ENCODE data around the gene C5orf47. TPM values are rescaled to one million over a fixed set of nuclear protein-coding genes. Genes with fewer than 3 reads are reported as not detected.

Gene C5orf47
- total RNA-seq, 6 experiments from 2014 or later = not detected

GRCh38 chr5:174045470-174046025 lies 56.6 kb downstream of the C5orf47 start, which contains the start of gene NSG2:
NSG2 (plus strand) TSS chr5:174045706; CDS start chr5:174046756, 1,050 bp downstream.
- no peaks in the 10 kb centered on the region; the same call in 1 of the 2 replicates for H3K36me3 Mint-ChIP-seq (ENCODE audit: low read depth)
- TF ChIP-seq CTCF (IDR thresholded peaks at IDR 0.05) = peak; percentile 47
- no peaks in the 10 kb centered on the region for H3K4me1 Mint-ChIP-seq (ENCODE audit: low read depth)
- DNase-seq = peak; percentile 23
- H3K27me3 Mint-ChIP-seq (ENCODE audit: insufficient read depth) = no peaks in the 10 kb centered on the region; the same call in 1 of the 2 replicates
- peaks cover 30% of the 10 kb centered on the region for H3K9me3 Mint-ChIP-seq
- no peak within 1 kb of the TSS for H3K27ac Mint-ChIP-seq
- H3K4me3 Mint-ChIP-seq = no peak within 1 kb of the TSS

DNA sequence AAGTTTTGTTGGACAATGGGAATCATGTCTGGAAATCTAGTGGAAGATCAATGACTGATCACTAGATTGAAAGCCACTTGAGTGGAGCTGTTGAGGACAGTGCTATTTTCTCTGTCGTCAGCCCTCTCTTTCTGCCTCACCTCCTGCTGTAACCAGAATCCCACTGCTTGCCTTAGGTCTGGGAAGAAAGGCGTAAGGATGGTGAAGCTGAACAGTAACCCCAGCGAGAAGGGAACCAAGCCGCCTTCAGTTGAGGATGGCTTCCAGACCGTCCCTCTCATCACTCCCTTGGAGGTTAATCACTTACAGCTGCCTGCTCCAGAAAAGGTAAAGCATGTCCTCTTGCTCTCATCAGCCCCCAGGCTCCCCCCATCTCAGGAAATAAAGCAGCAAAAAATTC lies 57.6 kb downstream of the C5orf47 start:
- no peaks in the 10 kb centered on the region for H3K4me1 Mint-ChIP-seq (ENCODE audit: low read depth)
- no peak for TF ChIP-seq CTCF (IDR thresholded peaks at IDR 0.05)
- no peaks in the 10 kb centered on the region; the same call in 1 of the 2 replicates for H3K36me3 Mint-ChIP-seq (ENCODE audit: low read depth)
- H3K4me3 Mint-ChIP-seq = no peak overlapping the region
- no peaks in the 10 kb centered on the region; the same call in 1 of the 2 replicates for H3K27me3 Mint-ChIP-seq (ENCODE audit: insufficient read depth)
- no peak for DNase-seq
- no peak overlapping the region for H3K27ac Mint-ChIP-seq
- peaks cover 40% of the 10 kb centered on the region for H3K9me3 Mint-ChIP-seq

DNA sequence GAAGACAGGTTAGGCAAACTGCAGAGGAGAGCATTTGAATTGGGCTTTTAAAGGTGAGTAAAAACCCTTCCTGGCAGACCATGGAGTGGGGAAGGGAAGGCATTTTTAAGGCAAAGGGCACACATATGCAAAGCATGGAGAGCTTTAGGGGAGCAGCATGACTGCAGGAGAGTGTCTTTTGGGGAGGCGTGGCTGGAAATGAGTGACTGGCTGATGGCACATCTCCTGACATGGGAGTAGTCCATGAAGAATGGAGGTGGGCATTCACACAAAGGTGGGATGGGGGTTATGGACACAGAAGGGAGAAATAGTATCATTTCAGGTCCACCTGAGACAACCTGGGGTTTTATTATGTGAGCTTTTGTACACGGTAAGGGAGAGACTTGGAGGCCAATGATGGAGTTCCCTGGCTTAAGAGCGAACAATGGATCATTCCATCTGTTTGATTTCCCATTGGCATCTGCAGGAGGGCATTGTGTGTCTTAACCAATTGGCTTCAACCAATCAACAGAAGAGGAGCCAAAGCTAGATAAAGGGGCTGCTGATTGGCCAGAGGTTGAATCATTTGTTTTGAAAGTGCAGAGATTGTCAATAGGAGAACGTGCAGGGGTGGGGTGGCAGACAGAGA lies 58.6 kb downstream of the C5orf47 start:
- no peaks in the 10 kb centered on the region for H3K4me1 Mint-ChIP-seq (ENCODE audit: low read depth)
- no peak overlapping the region for H3K4me3 Mint-ChIP-seq
- H3K27ac Mint-ChIP-seq = no peak overlapping the region
- H3K27me3 Mint-ChIP-seq (ENCODE audit: insufficient read depth) = no peaks in the 10 kb centered on the region; the same call in 1 of the 2 replicates
- TF ChIP-seq CTCF (IDR thresholded peaks at IDR 0.05) = no peak
- no peaks in the 10 kb centered on the region; the same call in 1 of the 2 replicates for H3K36me3 Mint-ChIP-seq (ENCODE audit: low read depth)
- H3K9me3 Mint-ChIP-seq = peaks cover 48% of the 10 kb centered on the region
- no peak for DNase-seq

DNA sequence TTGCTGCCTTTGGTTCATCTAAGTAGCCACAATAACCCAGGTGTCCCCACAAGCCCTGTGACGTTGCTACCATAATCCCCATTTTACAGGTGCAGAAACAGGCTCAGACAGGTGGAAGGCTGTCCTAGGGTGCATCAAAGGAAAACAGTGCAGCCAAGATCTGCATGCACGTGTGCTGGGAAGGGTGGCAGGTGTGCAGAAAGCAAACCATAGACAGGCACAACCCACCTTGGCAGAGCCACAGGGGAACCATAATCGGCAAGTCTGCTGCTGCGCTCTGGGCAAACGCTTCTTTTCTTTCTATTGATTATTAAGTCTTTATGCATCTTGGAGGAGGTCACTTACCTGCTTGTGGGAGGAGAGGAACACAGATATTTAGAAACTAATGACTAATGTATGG lies 63.7 kb downstream of the C5orf47 start:
- no peak for DNase-seq
- H3K9me3 Mint-ChIP-seq = peaks cover 60% of the 10 kb centered on the region
- H3K36me3 Mint-ChIP-seq (ENCODE audit: low read depth) = no peaks in the 10 kb centered on the region; the same call in 1 of the 2 replicates
- TF ChIP-seq CTCF (IDR thresholded peaks at IDR 0.05) = no peak
- H3K27me3 Mint-ChIP-seq (ENCODE audit: insufficient read depth) = no peaks in the 10 kb centered on the region; the same call in 1 of the 2 replicates
- no peak overlapping the region for H3K27ac Mint-ChIP-seq
- no peaks in the 10 kb centered on the region for H3K4me1 Mint-ChIP-seq (ENCODE audit: low read depth)
- H3K4me3 Mint-ChIP-seq = no peak overlapping the region

GRCh38 chr5:174053905-174054304 lies 64.9 kb downstream of the C5orf47 start:
- no peak for DNase-seq
- Mint-ChIP-seq H3K9me3 (peaks cover 62% of the 10 kb centered on the region), H3K27me3 (ENCODE audit: insufficient read depth) (no peaks in the 10 kb centered on the region; the same call in 1 of the 2 replicates), H3K4me1 (ENCODE audit: low read depth) (no peaks in the 10 kb centered on the region), H3K36me3 (ENCODE audit: low read depth) (no peaks in the 10 kb centered on the region; the same call in 1 of the 2 replicates), H3K4me3 (no peak overlapping the region), H3K27ac (no peak overlapping the region)
- no peak for TF ChIP-seq CTCF (IDR thresholded peaks at IDR 0.05)

Other genes with a start within 250 kb of the C5orf47 start
- 10 to 100 TPM; 19.5 to 25.9 (median 22.3) TPM for gene CPEB4, start 100.8 kb upstream of the C5orf47 start, total RNA-seq (2021; fragmentation: NEBNext Ultra II Directional; extraction: Animal tissue kit (Norgen Biotek cat#: 25700))
- not detected for gene NSG2, start 56.5 kb downstream of the C5orf47 start, total RNA-seq (2021; fragmentation: NEBNext Ultra II Directional; extraction: Animal tissue kit (Norgen Biotek cat#: 25700))

Measured in HFFc6 (cell line).